PC-3 (cell line): Measurements from ENCODE around the gene ZRANB3.

ENCODE experiments used
- CTCF ChIP-seq: fragments of 300-600 bp; sonication (generic); conservative IDR thresholded peaks from 2 replicates; pipeline ENCODE4 v1.5.1; 2017; ENCODE audit warnings: antibody characterized with exemption, low read depth, mild to moderate bottlenecking, low read length
- EZH2 ChIP-seq: fragments of 300-600 bp; sonication (generic); IDR thresholded peaks from one replicate; pipeline ENCODE4 v1.6.1; 2017; ENCODE audit warnings: antibody characterized with exemption, mild to moderate bottlenecking, low read length; ENCODE audit not compliant: unreplicated experiment
- EZH2phosphoT487 ChIP-seq: fragments of 300-600 bp; sonication (generic); IDR thresholded peaks from 2 replicates; pipeline ENCODE4 v1.6.1; 2018; ENCODE audit warnings: mild to moderate bottlenecking, antibody characterized with exemption, low read length, borderline replicate concordance

- TF ChIP-seq CTCF (no peak), EZH2 (no peak), EZH2phosphoT487 (no peak)
These were observed 340.2 kb downstream of the ZRANB3 start for GRCh38 chr2:135190799-135191198.
